Activated T-cell treated with anti-CD3 and anti-CD28 coated beads, Interleukin-2, amount 50 U/mL, for 48 hours (primary cell): Measurements from ENCODE around the gene CPN2.

ENCODE experiments used
- DNase-seq, 2 experiments: peaks; one replicate each; pipeline ENCODE4 v3.0.0-alpha.2; 2020

Gene CPN2

GRCh38 chr3:194351080-194351672, at the start of gene CPN2:
CPN2 (minus strand) TSS chr3:194351328; CDS start chr3:194342702, 8,626 bp downstream.
- no peak for DNase-seq

- DNase-seq = no peak
These were observed 48.8 kb upstream of the CPN2 start for GRCh38 chr3:194399874-194400411.

DNA sequence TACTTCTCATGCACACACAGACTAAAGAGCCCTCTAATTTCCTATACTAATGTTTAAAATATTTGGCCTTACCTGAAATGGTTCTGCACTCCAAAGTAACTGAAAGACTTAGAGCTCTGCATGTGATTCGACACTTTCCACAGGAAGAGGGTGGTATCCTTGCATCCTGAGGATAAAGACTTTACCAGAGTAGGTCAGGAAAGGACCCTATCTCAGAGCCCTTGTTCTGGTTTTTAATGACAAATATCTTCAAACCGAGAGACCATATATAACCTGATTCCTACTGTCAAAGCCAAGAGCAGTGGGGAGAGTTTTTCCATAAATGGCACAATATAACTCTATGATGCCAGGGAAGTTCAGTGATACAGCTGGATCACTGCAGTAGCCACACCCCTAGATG, 48.0 kb upstream of the CPN2 start, which contains the start of gene GP5:
Gene GP5 (minus strand): TSS at position 101 of the 400 bp plus-strand sequence. CDS start 984 bp downstream, outside the sequence.
- DNase-seq = no peak

DNA sequence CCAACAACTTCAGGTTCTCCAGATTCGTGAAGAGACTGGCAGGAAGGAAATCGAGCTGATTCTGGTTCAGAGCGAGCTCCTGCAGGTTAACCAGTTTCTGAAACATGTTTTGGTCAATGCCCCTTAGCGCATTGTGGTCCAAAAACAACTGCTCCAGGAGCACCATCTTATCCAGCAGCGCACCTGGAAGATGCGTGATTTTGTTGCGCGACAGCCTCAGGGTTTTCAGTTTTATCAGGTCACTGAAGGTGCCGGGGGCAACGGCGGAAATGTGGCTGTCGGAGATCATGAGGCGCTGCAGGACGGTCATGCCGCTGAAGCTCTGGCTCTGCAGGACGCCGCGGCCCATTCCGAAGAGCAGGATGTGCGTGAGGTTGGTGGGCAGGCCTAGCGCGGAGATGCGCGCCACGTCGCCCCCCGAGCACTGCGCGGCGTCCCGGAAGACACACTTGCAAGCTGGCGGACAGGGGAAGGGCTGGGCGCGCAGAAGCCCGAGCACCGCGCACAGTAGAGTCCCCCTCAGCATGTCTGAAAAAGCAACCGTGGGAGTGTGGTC, 46.7 kb upstream of the CPN2 start:
- DNase-seq = peak; percentile 45 to 53

DNA sequence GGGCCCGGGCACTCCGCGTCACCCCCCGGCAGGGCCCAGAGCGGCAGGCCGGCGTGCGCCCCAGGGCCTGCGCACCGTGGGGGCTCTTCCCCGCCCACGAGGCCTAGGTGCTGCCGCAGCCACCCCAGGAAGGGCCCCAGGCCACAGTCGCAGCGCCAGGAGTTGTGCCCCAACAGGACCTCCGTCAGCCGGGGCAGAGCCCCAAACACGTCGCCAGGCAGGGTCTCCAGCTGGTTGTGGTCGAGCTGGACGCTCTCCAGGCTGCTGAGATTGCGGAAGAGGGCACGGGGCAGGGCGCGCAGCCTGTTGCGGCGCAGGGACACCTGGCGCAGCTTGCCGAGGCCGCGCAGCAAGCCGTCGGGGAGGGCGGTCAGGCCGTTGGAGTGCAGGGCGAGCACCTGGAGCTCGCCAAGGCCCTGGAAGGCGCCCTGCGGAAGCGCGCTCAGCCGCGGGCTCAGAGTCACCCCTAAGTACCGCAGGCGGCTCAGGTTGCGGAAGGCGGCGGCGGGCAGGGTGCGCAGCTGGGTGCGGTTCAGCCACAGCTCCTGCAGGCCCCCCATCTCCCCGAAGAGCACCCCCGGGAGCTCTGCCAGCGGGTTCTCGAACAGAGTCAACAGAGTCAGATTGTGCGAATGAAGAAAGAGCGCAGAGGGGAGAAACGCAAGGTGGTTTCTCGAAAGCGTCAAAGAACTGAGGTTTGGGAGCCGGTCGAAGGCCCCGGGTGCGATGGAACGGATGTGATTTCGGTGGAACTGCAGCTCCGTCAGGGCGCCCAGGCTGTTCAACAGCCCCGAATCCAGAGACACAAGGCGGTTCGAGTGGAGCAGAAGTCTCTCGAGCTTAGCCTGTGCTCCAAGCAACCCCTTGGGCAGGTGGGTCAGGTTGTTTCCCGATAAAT, 46.0 kb upstream of the CPN2 start:
- DNase-seq = peak; percentile 52 to 58

DNA sequence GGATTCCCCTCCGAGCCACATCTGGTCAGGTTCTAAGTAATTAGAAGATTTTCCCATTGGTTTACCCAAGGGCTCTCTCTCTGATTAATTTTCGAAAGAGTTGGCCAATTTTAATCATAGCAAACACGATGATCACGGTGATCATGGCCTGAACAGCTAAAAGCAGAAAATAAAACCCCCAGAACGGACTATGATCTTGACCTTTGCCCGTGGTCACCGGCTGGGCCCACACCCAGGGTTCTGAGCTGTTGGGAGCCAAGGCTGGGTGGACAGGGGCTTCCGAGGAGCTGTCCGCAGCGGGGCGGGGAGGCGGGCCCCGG, 45.4 kb upstream of the CPN2 start:
- peak in 1 of 2 experiments; percentile 30 for DNase-seq

DNA sequence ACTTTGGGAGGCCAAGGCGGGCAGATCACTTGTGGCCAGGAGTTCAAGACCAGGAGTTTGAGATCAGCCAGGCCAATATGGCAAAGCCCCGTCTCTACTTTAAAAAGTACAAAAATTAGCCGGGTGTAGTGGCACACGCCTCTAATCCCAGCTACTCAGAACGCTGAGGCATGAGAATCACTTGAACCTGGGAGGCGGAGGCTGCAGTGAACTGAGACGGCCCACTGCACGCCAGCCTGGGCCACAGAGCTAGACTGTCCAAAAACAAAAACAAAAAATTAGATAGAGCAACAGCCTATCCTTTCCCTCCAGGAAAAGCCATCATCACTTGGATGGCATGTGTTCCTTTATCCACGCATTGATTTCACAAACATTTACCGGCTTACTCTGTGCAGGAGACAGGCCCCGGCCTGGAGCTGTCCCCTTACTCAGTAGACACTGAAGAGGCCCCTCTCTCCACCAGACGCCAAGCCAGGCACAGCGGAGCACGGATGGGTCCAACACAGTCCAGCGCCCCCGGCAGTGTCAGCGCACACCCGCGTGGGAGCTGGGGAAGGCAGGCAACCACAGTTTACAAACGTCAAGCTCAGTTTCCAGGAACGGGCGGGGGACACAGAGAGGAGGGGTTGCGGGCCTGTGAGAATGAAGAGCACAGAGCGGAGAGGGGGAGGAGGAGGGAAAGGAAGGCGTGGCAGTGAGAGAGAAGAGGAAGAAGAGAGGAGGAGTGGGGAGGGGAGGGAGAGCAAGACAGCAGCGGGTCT, 44.8 kb upstream of the CPN2 start:
- peak; percentile 68 for DNase-seq

DNA sequence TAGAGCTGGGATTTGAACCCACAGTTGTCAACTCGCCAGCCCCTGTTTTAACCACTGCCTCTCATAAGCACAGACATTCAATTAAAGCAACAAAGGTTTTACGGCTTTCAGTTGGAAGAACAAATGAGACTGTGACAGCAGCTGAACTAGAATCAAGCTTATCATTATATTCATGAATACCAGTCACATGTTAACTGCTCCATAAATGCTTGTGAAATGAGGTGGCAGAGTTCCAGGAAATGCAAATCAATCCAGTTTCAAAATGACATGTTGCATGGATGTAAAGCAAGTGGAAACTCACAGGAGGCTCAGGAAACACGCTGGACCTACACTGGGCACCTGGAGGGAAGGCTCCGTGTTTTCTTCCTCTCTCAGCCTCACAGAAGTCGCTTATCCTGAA, 44.1 kb upstream of the CPN2 start:
- no peak for DNase-seq

DNA sequence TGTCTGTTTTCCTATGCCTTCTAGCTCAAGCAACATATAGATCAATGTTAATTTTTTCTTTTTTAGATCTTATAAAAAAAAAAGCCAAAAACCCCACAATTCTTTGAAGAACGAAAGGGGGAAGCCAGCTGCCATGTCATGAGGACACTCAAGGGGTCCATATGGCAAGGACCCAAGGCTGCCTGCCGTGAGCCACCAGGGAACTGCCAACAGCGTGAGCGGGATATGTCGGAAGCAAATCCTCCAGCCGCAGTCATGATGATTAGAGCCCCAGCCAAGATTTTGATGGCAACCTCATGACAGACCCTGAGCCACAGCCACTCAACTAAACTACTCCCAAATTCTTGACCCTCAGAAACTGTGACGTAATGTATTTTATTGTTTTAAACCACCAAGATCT, 41.4 kb upstream of the CPN2 start:
- DNase-seq = no peak

GRCh38 chr3:194390835-194391234, 39.7 kb upstream of the CPN2 start:
- no peak for DNase-seq

GRCh38 chr3:194389269-194389668, 38.1 kb upstream of the CPN2 start:
- DNase-seq = no peak

DNA sequence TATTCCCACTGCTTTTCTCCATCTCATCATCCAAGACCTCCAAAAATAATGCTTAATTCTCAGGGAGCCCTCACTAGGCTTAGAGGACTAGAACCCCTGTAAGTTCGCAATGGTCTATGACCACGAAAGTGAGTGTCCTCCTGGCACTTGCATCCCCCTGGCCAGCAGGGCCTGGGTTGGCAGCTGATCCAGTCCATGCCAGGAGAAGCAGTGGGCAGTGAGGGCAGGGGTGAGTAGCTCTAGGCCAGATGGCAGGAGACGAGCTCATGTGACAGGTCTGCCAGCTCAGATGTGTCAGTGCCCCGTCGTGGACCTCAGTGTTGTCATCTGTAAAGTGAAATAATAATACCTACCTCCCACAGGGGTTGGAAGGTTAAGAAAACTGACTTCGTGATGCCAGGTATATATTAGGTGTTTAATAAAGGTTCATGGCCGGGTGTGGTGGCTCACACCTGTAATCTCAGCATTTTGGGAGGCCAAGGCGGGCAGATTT, 36.8 kb upstream of the CPN2 start:
- peak in 1 of 2 experiments; percentile 10 for DNase-seq

DNA sequence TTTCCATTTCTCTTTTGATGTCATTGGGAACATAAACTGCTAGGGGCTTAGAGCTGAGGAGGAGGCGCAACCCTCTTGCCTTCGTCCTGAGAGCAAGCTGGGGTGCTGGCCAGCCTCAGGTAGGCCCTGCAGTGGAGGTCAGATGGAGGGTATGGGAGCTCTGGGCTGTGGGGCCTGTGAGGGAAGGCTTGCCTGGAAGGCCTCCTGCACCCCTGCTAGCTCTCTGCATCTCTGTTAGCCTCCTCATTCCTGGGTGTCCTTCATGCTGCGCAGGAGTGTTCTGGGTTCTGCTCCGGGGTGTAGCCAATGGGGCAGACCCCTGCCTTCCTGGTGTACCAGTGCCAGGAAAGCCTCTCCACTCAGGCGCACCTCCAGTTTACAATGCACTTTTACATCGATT, 36.1 kb upstream of the CPN2 start:
- peak in 1 of 2 experiments; percentile 2 for DNase-seq

DNA sequence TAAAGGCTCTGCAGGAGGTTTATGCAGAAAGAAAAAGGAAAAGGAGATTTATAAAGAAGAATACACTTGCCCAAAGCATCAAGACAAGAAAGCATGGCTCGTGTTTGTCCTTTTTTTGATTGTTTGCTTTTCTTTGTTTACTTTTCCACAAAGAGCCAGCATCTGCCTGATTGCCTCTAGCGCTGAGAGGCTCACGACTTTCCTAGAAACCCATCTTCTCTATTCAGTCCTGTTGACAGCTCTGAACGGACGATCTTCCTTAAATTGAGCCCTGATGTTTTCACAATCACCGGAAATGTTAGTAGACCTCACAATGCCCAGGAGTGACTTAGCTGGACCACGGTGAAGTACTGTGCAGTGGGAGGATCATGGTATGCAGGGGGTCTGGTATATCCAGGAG, 35.5 kb upstream of the CPN2 start:
- DNase-seq = no peak

DNA sequence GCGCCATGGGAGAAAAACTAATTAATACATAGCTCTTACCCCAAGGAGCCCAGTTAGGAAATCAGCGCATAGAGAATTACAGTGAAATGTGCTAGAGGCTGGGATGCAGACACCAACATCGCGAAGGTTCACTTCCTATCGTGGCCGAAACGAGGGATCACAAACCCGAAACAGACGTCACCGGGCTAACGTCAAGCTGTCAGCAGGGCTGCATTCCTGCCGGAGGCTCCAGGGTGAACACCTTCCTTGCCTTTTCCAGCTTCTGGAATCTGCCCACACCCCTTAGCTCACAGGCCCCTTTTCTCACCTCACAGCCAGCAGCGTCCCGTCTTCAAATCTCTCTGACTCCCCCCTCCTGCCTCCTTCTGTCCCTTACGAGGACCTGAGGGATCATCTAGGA, 34.9 kb upstream of the CPN2 start:
- no peak for DNase-seq

DNA sequence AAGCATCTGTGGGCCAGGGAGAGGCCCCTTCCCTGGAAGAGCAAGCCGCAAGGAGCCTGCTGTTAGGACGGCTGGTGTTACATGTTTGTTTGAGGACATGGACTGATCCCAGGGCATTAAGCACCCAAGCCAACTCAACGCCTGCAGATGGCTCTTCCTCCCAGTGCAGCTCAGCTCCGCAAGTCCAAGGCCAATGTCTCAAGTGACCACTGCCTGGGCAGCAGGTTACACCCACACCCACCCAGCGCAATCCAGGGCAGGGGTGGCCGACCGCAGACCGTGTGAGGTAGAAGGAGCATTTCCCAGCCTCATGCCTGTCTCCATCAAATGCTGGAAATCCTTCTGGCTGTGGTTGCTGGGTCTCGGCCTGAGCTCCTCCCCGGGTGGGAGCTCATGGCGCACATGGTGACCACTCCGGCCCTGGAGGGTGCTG, 33.5 kb upstream of the CPN2 start:
- no peak for DNase-seq

DNA sequence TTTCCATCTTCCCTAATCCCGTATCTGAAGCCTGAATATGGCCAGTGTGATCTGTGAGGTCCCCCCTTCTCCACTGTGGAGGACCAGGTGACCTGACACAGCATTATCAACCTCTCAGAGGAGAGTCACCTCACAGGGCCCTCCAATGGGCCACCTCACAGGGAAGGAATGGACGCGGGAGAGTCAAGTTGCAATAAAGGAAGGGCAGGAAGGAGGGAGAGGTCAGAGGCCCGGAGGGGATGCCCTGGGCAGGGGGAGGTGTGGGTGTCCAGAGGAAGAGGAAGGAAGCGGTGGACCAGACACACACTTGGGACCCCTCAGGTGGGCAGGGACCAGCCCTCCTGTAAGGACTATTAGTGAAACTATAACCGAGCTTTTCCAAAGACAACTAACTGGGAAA, 33.0 kb upstream of the CPN2 start:
- DNase-seq = no peak

DNA sequence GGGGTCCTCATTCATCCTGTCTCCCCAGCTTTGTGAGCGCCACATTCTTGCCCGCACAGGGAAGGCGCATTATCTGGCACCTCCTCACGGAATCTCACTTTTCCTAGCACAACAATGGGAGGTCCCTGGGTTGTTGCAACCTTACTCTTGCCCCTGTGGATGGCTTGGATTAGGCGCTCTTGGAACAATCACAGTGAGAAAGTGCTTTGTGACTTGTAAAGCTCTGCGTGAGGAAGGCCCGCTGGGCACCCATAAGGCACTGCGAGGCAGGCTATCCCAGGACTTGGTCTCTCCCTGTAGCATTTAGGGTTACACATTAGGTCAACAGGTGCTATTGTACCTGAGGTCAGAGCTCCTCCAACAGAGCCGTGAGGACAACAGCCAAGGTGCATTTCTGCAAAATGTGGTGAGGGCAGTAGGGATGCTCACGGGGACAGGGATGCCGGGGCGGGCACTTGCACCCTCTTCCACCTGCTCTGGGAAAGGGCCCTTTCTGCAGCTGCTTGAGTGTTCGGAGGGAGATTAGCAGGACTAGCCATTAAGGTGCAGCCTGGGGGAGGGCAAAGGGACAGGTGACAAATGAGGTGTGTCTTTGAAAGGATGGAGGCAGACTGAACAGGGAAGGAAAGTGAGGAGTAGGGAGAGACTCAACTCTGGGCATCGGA, 32.3 kb upstream of the CPN2 start:
- no peak for DNase-seq

- DNase-seq = no peak
These were observed 31.7 kb upstream of the CPN2 start for GRCh38 chr3:194382892-194383223.

- no peak for DNase-seq
These were observed 31.2 kb upstream of the CPN2 start for GRCh38 chr3:194382196-194382891.

DNA sequence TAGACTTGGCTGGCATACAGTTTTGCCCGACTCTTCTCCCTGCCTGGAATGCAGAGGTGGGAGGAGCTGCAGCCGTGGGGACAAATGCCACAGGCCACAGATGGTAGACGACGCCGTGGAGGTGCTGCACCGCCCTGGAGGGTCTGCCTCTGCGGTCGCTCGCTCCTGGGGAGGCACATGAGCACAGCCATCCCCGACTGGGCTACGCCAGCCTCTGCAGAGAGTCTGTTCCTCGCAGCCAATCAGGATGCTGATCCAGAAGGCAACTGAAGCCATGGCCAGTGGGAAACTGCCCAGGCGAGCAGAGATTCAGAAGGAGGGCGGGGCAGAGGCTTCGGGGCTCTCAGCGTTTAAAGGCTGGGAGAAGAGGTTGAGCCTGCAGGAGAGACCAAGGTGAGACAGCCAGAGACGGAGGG, 30.3 kb upstream of the CPN2 start:
- no peak for DNase-seq

DNA sequence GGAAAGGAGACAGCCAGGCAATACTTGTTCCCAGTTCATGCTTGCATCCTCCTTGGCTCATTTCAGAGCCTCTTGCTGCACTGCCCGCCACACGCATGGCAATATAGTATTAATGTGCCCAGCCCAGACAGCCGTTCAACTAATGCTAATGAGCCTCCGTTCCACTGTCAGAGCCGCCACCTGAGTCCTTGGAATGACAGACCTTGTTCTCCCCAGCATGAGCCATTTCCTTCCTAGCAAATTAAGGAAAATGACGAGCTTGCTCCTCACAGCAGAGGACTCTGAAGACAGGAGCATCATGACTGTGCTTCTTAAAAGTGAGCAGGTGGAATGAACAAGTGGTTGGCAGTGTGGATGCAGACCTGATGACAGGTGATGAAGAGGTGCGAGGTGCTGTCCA, 29.2 kb upstream of the CPN2 start:
- DNase-seq = no peak
